H9 (cell line): Measurements from ENCODE around the gene LHFPL6. TPM values are rescaled to one million over a fixed set of nuclear protein-coding genes. Genes with fewer than 3 reads are reported as not detected.

Source experiments
- DNase-seq: peaks from one replicate; pipeline ENCODE4 v3.0.0-alpha.2; 2017
- H2AFZ ChIP-seq: one replicate; pipeline ENCODE4 v1.6.1; 2013; ENCODE audit warnings: mild to moderate bottlenecking, low read length, control low read depth, moderate library complexity
- H2AK5ac ChIP-seq: 2 replicates; pipeline ENCODE4 v1.6.1; 2013; ENCODE audit warnings: low read length, control low read depth, mixed read lengths; ENCODE audit not compliant: insufficient read length
- H2BK120ac ChIP-seq: one replicate; pipeline ENCODE4 v1.6.1; 2013; ENCODE audit warnings: low read depth, mild to moderate bottlenecking, low read length, control low read depth, inconsistent platforms; ENCODE audit not compliant: poor library complexity, severe bottlenecking
- H2BK12ac ChIP-seq: 2 replicates; pipeline ENCODE4 v1.6.1; 2013; ENCODE audit warnings: low read length, control low read depth, mixed read lengths, low read depth; ENCODE audit not compliant: insufficient read length
- H2BK15ac ChIP-seq: 2 replicates; pipeline ENCODE4 v1.6.1; 2013; ENCODE audit warnings: low read depth, low read length, control low read depth
- H2BK20ac ChIP-seq: one replicate; pipeline ENCODE4 v1.6.1; 2013; ENCODE audit warnings: low read depth, mild to moderate bottlenecking, low read length, control low read depth, inconsistent platforms; ENCODE audit not compliant: poor library complexity, severe bottlenecking
- H2BK5ac ChIP-seq: 2 replicates; pipeline ENCODE4 v1.6.1; 2013; ENCODE audit warnings: low read length, control low read depth, mixed read lengths; ENCODE audit not compliant: insufficient read length
- H3K14ac ChIP-seq: 2 replicates; pipeline ENCODE4 v1.6.1; 2013; ENCODE audit warnings: low read length, control low read depth; ENCODE audit not compliant: insufficient read depth
- H3K18ac ChIP-seq: 2 replicates; pipeline ENCODE4 v1.6.1; 2013; ENCODE audit warnings: low read depth, mild to moderate bottlenecking, mixed read lengths, low read length, control low read depth; ENCODE audit not compliant: insufficient read length
- H3K23ac ChIP-seq: 2 replicates; pipeline ENCODE4 v1.6.1; 2013; ENCODE audit warnings: low read length, control low read depth, mixed read lengths, low read depth; ENCODE audit not compliant: insufficient read length
- H3K23me2 ChIP-seq: 2 replicates; pipeline ENCODE4 v1.6.1; 2013; ENCODE audit warnings: low read depth, mild to moderate bottlenecking, mixed read lengths, low read length, control low read depth; ENCODE audit not compliant: insufficient read length, poor library complexity, severe bottlenecking
- H3K27ac ChIP-seq: 2 replicates; pipeline ENCODE4 v1.5.1; 2013; ENCODE audit warnings: low read length, control low read depth, mixed read lengths, low read depth; ENCODE audit not compliant: insufficient read length
- H3K27me3 ChIP-seq: 2 replicates; pipeline ENCODE4 v1.6.1; 2013; ENCODE audit warnings: low read length, control low read depth, inconsistent platforms; ENCODE audit not compliant: insufficient read depth
- H3K4ac ChIP-seq: 2 replicates; pipeline ENCODE4 v1.6.1; 2013; ENCODE audit warnings: low read depth, mild to moderate bottlenecking, control low read depth, inconsistent platforms, low read length, moderate library complexity
- H3K4me1 ChIP-seq: 2 replicates; pipeline ENCODE4 v1.6.1; 2013; ENCODE audit warnings: low read length, control low read depth, inconsistent platforms; ENCODE audit not compliant: insufficient read depth
- H3K4me2 ChIP-seq: 2 replicates; pipeline ENCODE4 v1.6.1; 2013; ENCODE audit warnings: low read length, control low read depth, mixed read lengths; ENCODE audit not compliant: insufficient read length, insufficient read depth
- H3K56ac ChIP-seq: 2 replicates; pipeline ENCODE4 v1.6.1; 2013; ENCODE audit warnings: low read depth, mild to moderate bottlenecking, mixed read lengths, low read length, control low read depth; ENCODE audit not compliant: insufficient read length
- H3K79me1 ChIP-seq: 2 replicates; pipeline ENCODE4 v1.6.1; 2013; ENCODE audit warnings: low read depth, mild to moderate bottlenecking, moderate library complexity, low read length, control low read depth, inconsistent platforms; ENCODE audit not compliant: insufficient read depth, poor library complexity, severe bottlenecking
- H3K79me2 ChIP-seq: 2 replicates; pipeline ENCODE4 v1.6.1; 2013; ENCODE audit warnings: low read length, control low read depth, inconsistent platforms; ENCODE audit not compliant: insufficient read depth
- H3K9ac ChIP-seq: 2 replicates; pipeline ENCODE4 v1.6.1; 2013; ENCODE audit warnings: low read length, control low read depth, mixed read lengths; ENCODE audit not compliant: insufficient read length; ENCODE audit errors: extremely low read depth
- H3K9me3 ChIP-seq: one replicate; pipeline ENCODE4 v1.6.1; 2013; ENCODE audit warnings: low read depth, low read length, inconsistent platforms; ENCODE audit not compliant: control insufficient read depth
- H3T11ph ChIP-seq: one replicate; pipeline ENCODE4 v1.6.1; 2013; ENCODE audit warnings: mild to moderate bottlenecking, low read length, control low read depth, inconsistent platforms
- H4K20me1 ChIP-seq: one replicate; pipeline ENCODE4 v1.6.1; 2013; ENCODE audit not compliant: control insufficient read depth, insufficient read length, insufficient read depth
- H4K5ac ChIP-seq: 2 replicates; pipeline ENCODE4 v1.6.1; 2013; ENCODE audit warnings: low read depth, mild to moderate bottlenecking, mixed read lengths, low read length, control low read depth; ENCODE audit not compliant: insufficient read length
- H4K8ac ChIP-seq: replicated peaks from 2 replicates; pipeline ENCODE4 v1.6.1; 2013; ENCODE audit warnings: low read length, control low read depth, mixed read lengths, low read depth; ENCODE audit not compliant: insufficient read length
- H4K91ac ChIP-seq: 2 replicates; pipeline ENCODE4 v1.6.1; 2013; ENCODE audit warnings: low read depth, mild to moderate bottlenecking, moderate library complexity, mixed read lengths, low read length, control low read depth; ENCODE audit not compliant: insufficient read length
- H3K27ac Mint-ChIP-seq, 3 experiments: 2 replicates in 2 of 3; 3 replicates in 1 of 3; pipeline ENCODE4 v1.8.0; 2020 to 2021; ENCODE audit warnings: mixed read lengths in 3 of 3, mild to moderate bottlenecking in 1 of 3, moderate library complexity in 1 of 3
- H3K27me3 Mint-ChIP-seq: 2 replicates; pipeline ENCODE4 v1.8.0; 2021; ENCODE audit warnings: low read depth, mild to moderate bottlenecking, moderate library complexity, mixed read lengths
- H3K36me3 Mint-ChIP-seq, 3 experiments: 2 replicates in 2 of 3; 3 replicates in 1 of 3; pipeline ENCODE4 v1.8.0; 2020 to 2021; ENCODE audit warnings: low read depth in 3 of 3, mixed read lengths in 3 of 3; ENCODE audit not compliant: insufficient read depth in 1 of 3
- H3K4me1 Mint-ChIP-seq, 2 experiments: 2 replicates each; pipeline ENCODE4 v1.8.0; 2020; ENCODE audit warnings: mixed read lengths in 2 of 2
- H3K4me3 Mint-ChIP-seq, 2 experiments: 2 replicates in 1 of 2; 3 replicates in 1 of 2; pipeline ENCODE4 v1.8.0; 2020 to 2021; ENCODE audit warnings: mild to moderate bottlenecking in 2 of 2, mixed read lengths in 2 of 2, moderate library complexity in 1 of 2
- H3K9me3 Mint-ChIP-seq, 2 experiments: 2 replicates in 1 of 2; 3 replicates in 1 of 2; pipeline ENCODE4 v1.8.0; 2020; ENCODE audit warnings: mild to moderate bottlenecking in 2 of 2, mixed read lengths in 2 of 2, moderate library complexity in 1 of 2
- CTCF ChIP-seq: fragments of 200-600 bp; sonication (generic); conservative IDR thresholded peaks from 3 replicates; pipeline ENCODE4 v1.8.0; 2021; ENCODE audit warnings: antibody characterized with exemption, mild to moderate bottlenecking
- WGBS: extraction: QIAGEN DNeasy Blood & Tissue Kit; methylation state at CpG from one replicate; pipeline ENCODE4 v1.1.7; 2013; ENCODE audit warnings: missing lambda C conversion rate, low lambda C conversion rate, mixed read lengths; ENCODE audit not compliant: insufficient read length; ENCODE audit errors: extremely low coverage; 5-methylcytosine and 5-hydroxymethylcytosine counted together
- total RNA-seq: library from RNA; stranded (reverse); gene quantifications from 2 replicates; pipeline ENCODE4 v1.2.1, GENCODE V29; 2021

Gene LHFPL6
- total RNA-seq, 1 experiment from 2014 or later: 3.5 TPM

- 100% methylated on average over 2 of the region's 4 CpGs for WGBS
- no peak overlapping the region for H2AK5ac ChIP-seq
- no peaks in the 10 kb centered on the region for H3K79me1 ChIP-seq
Measured at GRCh38 chr13:39646122-39646521, 43.1 kb upstream of the LHFPL6 start.

More at GRCh38 chr13:39646122-39646521, 43.1 kb upstream of the LHFPL6 start:
- H3K27me3 ChIP-seq: no peaks in the 10 kb centered on the region
- Mint-ChIP-seq H3K27ac (no peak overlapping the region), H3K4me1 (no peaks in the 10 kb centered on the region), H3K36me3 (no peaks in the 10 kb centered on the region), H3K27me3 (peaks cover 7% of the 10 kb centered on the region), H3K4me3 (no peak overlapping the region), H3K9me3 (no peaks in the 10 kb centered on the region; a peak in 1 of 5 replicates)
- no peaks in the 10 kb centered on the region for H3K4me1 ChIP-seq
- no peak overlapping the region for H3T11ph ChIP-seq
- no peak overlapping the region for H3K23ac ChIP-seq
- H3K4ac ChIP-seq: no peak overlapping the region
- no peak overlapping the region for H3K9ac ChIP-seq
- no peak overlapping the region for H3K27ac ChIP-seq
- no peak overlapping the region for H4K8ac ChIP-seq
- TF ChIP-seq CTCF: no peak
- no peak overlapping the region for H3K14ac ChIP-seq
- H2BK120ac ChIP-seq: no peak overlapping the region
- no peaks in the 10 kb centered on the region for H4K20me1 ChIP-seq
- H2BK12ac ChIP-seq: no peak overlapping the region
- H3K79me2 ChIP-seq: no peaks in the 10 kb centered on the region
- no peak overlapping the region for H3K56ac ChIP-seq
- no peak overlapping the region for H2AFZ ChIP-seq
- no peak overlapping the region for H2BK15ac ChIP-seq
- no peaks in the 10 kb centered on the region for H3K9me3 ChIP-seq
- no peak overlapping the region for H2BK5ac ChIP-seq
- no peak overlapping the region for H4K5ac ChIP-seq
- H4K91ac ChIP-seq: no peak overlapping the region
- H3K18ac ChIP-seq: no peak overlapping the region
- no peak for DNase-seq
- no peak overlapping the region for H3K4me2 ChIP-seq
- H2BK20ac ChIP-seq: no peak overlapping the region
- no peaks in the 10 kb centered on the region for H3K23me2 ChIP-seq
